Nucleus accumbens (tissue), 56 donors: ENCODE results near the gene SLC5A9.

ENCODE experiments used
- DNase-seq, 56 donors: peaks; one replicate each; lab custom pipeline; 2025; lab: John Stamatoyannopoulos, UW

The SLC5A9 gene

GRCh38 chr1:48294656-48295055 is 72.1 kb downstream of the SLC5A9 start:
- DNase-seq, result no peak
